ENCODE results near the gene MEX3A. TPM values are rescaled to one million over a fixed set of nuclear protein-coding genes. Genes with fewer than 3 reads are reported as not detected.
"Not testable (repeated sequence)": the region's sequence is repeated elsewhere in the genome, so short reads cannot be mapped to it uniquely, and the experiment has no call there.

Gene MEX3A
- under 1 TPM; 0.09 to 0.11 TPM for total RNA-seq

- Mint-ChIP-seq H3K27ac (no peak within 1 kb of the TSS), H3K27me3 (peaks cover 77% of the 10 kb centered on the region), H3K4me1 (peaks cover 4% of the 10 kb centered on the region), H3K9me3 (no peaks in the 10 kb centered on the region), H3K36me3 (no peaks in the 10 kb centered on the region), H3K4me3 (peak within 1 kb of the TSS; percentile 84)
- DNase-seq (peak; percentile 73), ATAC-seq (ENCODE audit: low read depth) (peak; percentile 77)
- POLR2A ChIA-PET, result interaction anchor here (1.1 kb wide), 2 partner anchors 22 to 130 kb away, joined by 3 read pairs; partner anchors contain the start of gene PMF1
These were observed at the start of gene MEX3A for GRCh38 chr1:156082309-156083091. Gene MEX3A (minus strand): TSS chr1:156082465. CDS start chr1:156081998, 467 bp downstream.

GRCh38 chr1:156130578-156130942 lies 48.3 kb upstream of the MEX3A start:
- POLR2A ChIA-PET, result no interaction called here
- Mint-ChIP-seq H3K4me1 (peaks cover 30% of the 10 kb centered on the region), H3K36me3 (no peaks in the 10 kb centered on the region), H3K27me3 (peaks cover 18% of the 10 kb centered on the region), H3K9me3 (no peaks in the 10 kb centered on the region), H3K4me3 (no peak overlapping the region), H3K27ac (no peak overlapping the region)
- DNase-seq, result no peak
- no peak for ATAC-seq (ENCODE audit: low read depth)

- Mint-ChIP-seq H3K36me3 (no peaks in the 10 kb centered on the region), H3K27ac (no peak overlapping the region), H3K9me3 (no peaks in the 10 kb centered on the region), H3K4me3 (no peak overlapping the region), H3K4me1 (peaks cover 34% of the 10 kb centered on the region), H3K27me3 (peaks cover 18% of the 10 kb centered on the region)
- DNase-seq (peak; percentile 81), ATAC-seq (ENCODE audit: low read depth) (no peak)
- POLR2A ChIA-PET, result interaction anchor here (0.9 to 5.2 kb wide), 3 partner anchors 32 to 39 kb away, joined by 3 to 44 read pairs (median 3); no protein-coding TSS in a partner anchor
These were observed 47.7 kb upstream of the MEX3A start for GRCh38 chr1:156129687-156130577.

GRCh38 chr1:156128654-156129597 lies 46.7 kb upstream of the MEX3A start:
- H3K36me3 Mint-ChIP-seq, result no peaks in the 10 kb centered on the region
- peaks cover 44% of the 10 kb centered on the region for H3K4me1 Mint-ChIP-seq
- H3K4me3 Mint-ChIP-seq, result no peak overlapping the region
- H3K27me3 Mint-ChIP-seq, result peaks cover 22% of the 10 kb centered on the region
- no peak overlapping the region for H3K27ac Mint-ChIP-seq
- POLR2A ChIA-PET, result interaction anchor here (0.9 to 5.2 kb wide), 6 partner anchors 15 to 154 kb away, joined by 3 to 44 read pairs (median 4); partner anchors contain the start of genes LMNA and SMG5
- no peaks in the 10 kb centered on the region for H3K9me3 Mint-ChIP-seq
- no peak for DNase-seq
- no peak for ATAC-seq (ENCODE audit: low read depth)

GRCh38 chr1:156128308-156128653 lies 46.0 kb upstream of the MEX3A start:
- H3K36me3 Mint-ChIP-seq, result no peaks in the 10 kb centered on the region
- POLR2A ChIA-PET, result interaction anchor here (0.5 to 5.2 kb wide), 5 partner anchors 14 to 483 kb away, joined by 3 to 44 read pairs (median 4); partner anchors contain the start of genes LMNA and SMG5
- no peaks in the 10 kb centered on the region for H3K9me3 Mint-ChIP-seq
- peaks cover 24% of the 10 kb centered on the region for H3K27me3 Mint-ChIP-seq
- DNase-seq, result no peak
- ATAC-seq (ENCODE audit: low read depth), result no peak
- H3K4me1 Mint-ChIP-seq, result peaks cover 51% of the 10 kb centered on the region
- no peak overlapping the region for H3K4me3 Mint-ChIP-seq
- no peak overlapping the region for H3K27ac Mint-ChIP-seq

GRCh38 chr1:156126630-156127534 lies 44.6 kb upstream of the MEX3A start:
- peak overlapping the region; percentile 47 for H3K27ac Mint-ChIP-seq
- H3K4me1 Mint-ChIP-seq, result peaks cover 52% of the 10 kb centered on the region
- no peaks in the 10 kb centered on the region for H3K9me3 Mint-ChIP-seq
- POLR2A ChIA-PET, result interaction anchor here (0.9 to 5.2 kb wide), 7 partner anchors 9 to 29 kb away, joined by 3 to 44 read pairs (median 3); partner anchors contain the start of gene LMNA
- H3K4me3 Mint-ChIP-seq, result peak overlapping the region; percentile 50
- peak; percentile 85 for ATAC-seq (ENCODE audit: low read depth)
- H3K36me3 Mint-ChIP-seq, result no peaks in the 10 kb centered on the region
- H3K27me3 Mint-ChIP-seq, result peaks cover 31% of the 10 kb centered on the region
- peak; percentile 79 for DNase-seq

GRCh38 chr1:156126043-156126629 lies 43.9 kb upstream of the MEX3A start:
- Mint-ChIP-seq H3K27me3 (peaks cover 37% of the 10 kb centered on the region), H3K4me3 (peak overlapping the region; percentile 8), H3K9me3 (no peaks in the 10 kb centered on the region), H3K27ac (peak overlapping the region; percentile 13), H3K36me3 (no peaks in the 10 kb centered on the region), H3K4me1 (peaks cover 52% of the 10 kb centered on the region)
- DNase-seq (peak; percentile 59), ATAC-seq (ENCODE audit: low read depth) (peak; percentile 17)
- POLR2A ChIA-PET, result interaction anchor here (2.1 to 5.2 kb wide), 2 partner anchors 11 to 28 kb away, joined by 8 to 44 read pairs; partner anchors contain the start of gene LMNA

GRCh38 chr1:156125544-156125943 lies 43.3 kb upstream of the MEX3A start:
- not testable (repeated sequence) for H3K4me3 Mint-ChIP-seq; H3K9me3 Mint-ChIP-seq; H3K27ac Mint-ChIP-seq; DNase-seq; ATAC-seq (ENCODE audit: low read depth); H3K36me3 Mint-ChIP-seq
- POLR2A ChIA-PET, result interaction anchor here (2.1 to 5.2 kb wide), 2 partner anchors 11 to 27 kb away, joined by 8 to 44 read pairs; partner anchors contain the start of gene LMNA
- peaks cover 39% of the 10 kb centered on the region for H3K27me3 Mint-ChIP-seq
- H3K4me1 Mint-ChIP-seq, result peaks cover 52% of the 10 kb centered on the region

- Mint-ChIP-seq H3K27ac (no peak overlapping the region), H3K4me3 (peak overlapping the region; percentile 22), H3K36me3 (no peaks in the 10 kb centered on the region), H3K27me3 (peaks cover 45% of the 10 kb centered on the region), H3K9me3 (no peaks in the 10 kb centered on the region), H3K4me1 (peaks cover 50% of the 10 kb centered on the region)
- DNase-seq (no peak), ATAC-seq (ENCODE audit: low read depth) (peak; percentile 3)
- POLR2A ChIA-PET, result interaction anchor here (1.0 to 5.2 kb wide), 2 partner anchors 25 to 27 kb away, joined by 4 to 44 read pairs; no protein-coding TSS in a partner anchor
These were observed 42.6 kb upstream of the MEX3A start for GRCh38 chr1:156124557-156125483.

GRCh38 chr1:156123356-156124196 lies 41.3 kb upstream of the MEX3A start:
- peaks cover 46% of the 10 kb centered on the region for H3K4me1 Mint-ChIP-seq
- no peak for ATAC-seq (ENCODE audit: low read depth)
- H3K27me3 Mint-ChIP-seq, result peaks cover 43% of the 10 kb centered on the region
- no peak for DNase-seq
- no peaks in the 10 kb centered on the region for H3K36me3 Mint-ChIP-seq
- H3K4me3 Mint-ChIP-seq, result no peak overlapping the region
- H3K9me3 Mint-ChIP-seq, result no peaks in the 10 kb centered on the region
- no peak overlapping the region for H3K27ac Mint-ChIP-seq
- POLR2A ChIA-PET, result interaction anchor here (1.0 kb wide), 1 partner anchor 24 kb away, joined by 4 read pairs; no protein-coding TSS in a partner anchor
